KMS-11 (cell line): ENCODE results near the gene AOAH.

Experiments used
- H2AFZ ChIP-seq: fragments of 200-600 bp; sonication (generic); 2 replicates; pipeline ENCODE4 v1.6.1; 2016; ENCODE audit warnings: antibody characterized with exemption, mixed run types, low read depth
- H3K27ac ChIP-seq: fragments of 200-600 bp; sonication (generic); 2 replicates; pipeline ENCODE4 v1.6.1; 2016; ENCODE audit warnings: mild to moderate bottlenecking, mixed run types
- H3K27me3 ChIP-seq: fragments of 200-600 bp; sonication (generic); 2 replicates; pipeline ENCODE4 v1.6.1; 2017; ENCODE audit warnings: mild to moderate bottlenecking, low read depth, mixed run types, moderate library complexity; ENCODE audit not compliant: insufficient read depth
- H3K36me3 ChIP-seq: fragments of 200-600 bp; sonication (generic); 2 replicates; pipeline ENCODE4 v1.6.1; 2017; ENCODE audit warnings: mild to moderate bottlenecking, mixed run types; ENCODE audit not compliant: insufficient read depth
- H3K4me1 ChIP-seq: fragments of 200-600 bp; sonication (generic); 2 replicates; pipeline ENCODE4 v1.6.1; 2016; ENCODE audit warnings: mild to moderate bottlenecking, low read depth, mixed run types; ENCODE audit not compliant: poor library complexity, severe bottlenecking
- H3K4me2 ChIP-seq: fragments of 200-600 bp; sonication (generic); 2 replicates; pipeline ENCODE4 v1.7.0; 2016; ENCODE audit warnings: mild to moderate bottlenecking, mixed run types
- H3K4me3 ChIP-seq: fragments of 200-600 bp; sonication (generic); IDR thresholded peaks from 2 replicates; pipeline ENCODE4 v1.6.1; 2017; ENCODE audit warnings: low read depth, low read length, mixed read lengths; ENCODE audit not compliant: insufficient read depth
- H3K79me2 ChIP-seq: fragments of 200-600 bp; sonication (generic); 2 replicates; pipeline ENCODE4 v1.6.1; 2016; ENCODE audit warnings: low read depth, mixed run types; ENCODE audit not compliant: insufficient read depth
- H3K9ac ChIP-seq: fragments of 200-600 bp; sonication (generic); 2 replicates; pipeline ENCODE4 v1.6.1; 2016; ENCODE audit warnings: mild to moderate bottlenecking, mixed run types
- H4K20me1 ChIP-seq: fragments of 200-600 bp; sonication (generic); 2 replicates; pipeline ENCODE4 v1.6.1; 2016; ENCODE audit warnings: mild to moderate bottlenecking, mixed run types; ENCODE audit not compliant: insufficient read depth
- TF ChIP-seq, protein P1 (sequence below): fragments of 200-600 bp; sonication (generic); conservative IDR thresholded peaks from 2 replicates; pipeline ENCODE4 v1.6.1; 2017; ENCODE audit warnings: low read depth, mild to moderate bottlenecking, antibody characterized with exemption, low read length, moderate library complexity, mixed read lengths

The AOAH gene

DNA sequence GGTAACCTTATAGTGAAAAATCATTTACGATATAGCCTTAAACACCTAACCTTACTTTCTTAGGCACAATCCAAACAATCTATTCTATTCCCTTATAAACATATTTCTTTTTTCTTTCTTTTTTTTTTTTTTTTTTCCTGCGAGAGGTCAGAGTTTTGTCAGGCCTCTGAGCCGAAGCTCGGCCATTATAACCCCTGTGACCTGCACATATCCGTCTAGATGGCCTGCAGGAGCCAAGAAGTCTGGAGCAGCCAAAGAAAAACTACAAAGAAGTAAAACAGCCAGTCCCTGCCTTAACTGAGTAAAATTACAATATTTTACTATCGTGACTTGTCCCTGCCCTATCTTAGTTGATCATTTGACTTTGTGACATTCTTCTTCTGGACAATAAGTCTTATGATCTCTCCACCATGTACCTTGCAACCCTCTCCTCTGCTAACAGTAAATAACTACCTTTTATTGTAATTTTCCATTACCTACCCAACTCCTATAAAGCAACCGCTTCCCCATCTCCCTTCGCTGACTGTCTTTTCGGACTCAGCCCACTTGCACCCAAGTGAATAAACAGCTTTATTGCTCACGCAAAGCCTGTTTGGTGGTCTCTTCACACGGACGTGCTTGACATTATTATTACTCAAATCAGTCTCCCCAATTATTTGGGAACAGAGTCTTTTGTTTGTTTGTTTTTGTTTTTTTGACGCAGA lies 64.5 kb downstream of the AOAH start:
- H3K36me3 ChIP-seq, result no peaks in the 10 kb centered on the region
- no peaks in the 10 kb centered on the region for H3K79me2 ChIP-seq
- TF ChIP-seq, protein P1, sequence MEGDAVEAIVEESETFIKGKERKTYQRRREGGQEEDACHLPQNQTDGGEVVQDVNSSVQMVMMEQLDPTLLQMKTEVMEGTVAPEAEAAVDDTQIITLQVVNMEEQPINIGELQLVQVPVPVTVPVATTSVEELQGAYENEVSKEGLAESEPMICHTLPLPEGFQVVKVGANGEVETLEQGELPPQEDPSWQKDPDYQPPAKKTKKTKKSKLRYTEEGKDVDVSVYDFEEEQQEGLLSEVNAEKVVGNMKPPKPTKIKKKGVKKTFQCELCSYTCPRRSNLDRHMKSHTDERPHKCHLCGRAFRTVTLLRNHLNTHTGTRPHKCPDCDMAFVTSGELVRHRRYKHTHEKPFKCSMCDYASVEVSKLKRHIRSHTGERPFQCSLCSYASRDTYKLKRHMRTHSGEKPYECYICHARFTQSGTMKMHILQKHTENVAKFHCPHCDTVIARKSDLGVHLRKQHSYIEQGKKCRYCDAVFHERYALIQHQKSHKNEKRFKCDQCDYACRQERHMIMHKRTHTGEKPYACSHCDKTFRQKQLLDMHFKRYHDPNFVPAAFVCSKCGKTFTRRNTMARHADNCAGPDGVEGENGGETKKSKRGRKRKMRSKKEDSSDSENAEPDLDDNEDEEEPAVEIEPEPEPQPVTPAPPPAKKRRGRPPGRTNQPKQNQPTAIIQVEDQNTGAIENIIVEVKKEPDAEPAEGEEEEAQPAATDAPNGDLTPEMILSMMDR, result no peak
- no peak overlapping the region for H3K4me3 ChIP-seq
- no peaks in the 10 kb centered on the region for H4K20me1 ChIP-seq
- H3K4me1 ChIP-seq, result no peaks in the 10 kb centered on the region
- no peak overlapping the region for H3K27ac ChIP-seq
- no peak overlapping the region for H2AFZ ChIP-seq
- no peak overlapping the region for H3K4me2 ChIP-seq
- no peak overlapping the region for H3K9ac ChIP-seq
- H3K27me3 ChIP-seq, result no peaks in the 10 kb centered on the region

DNA sequence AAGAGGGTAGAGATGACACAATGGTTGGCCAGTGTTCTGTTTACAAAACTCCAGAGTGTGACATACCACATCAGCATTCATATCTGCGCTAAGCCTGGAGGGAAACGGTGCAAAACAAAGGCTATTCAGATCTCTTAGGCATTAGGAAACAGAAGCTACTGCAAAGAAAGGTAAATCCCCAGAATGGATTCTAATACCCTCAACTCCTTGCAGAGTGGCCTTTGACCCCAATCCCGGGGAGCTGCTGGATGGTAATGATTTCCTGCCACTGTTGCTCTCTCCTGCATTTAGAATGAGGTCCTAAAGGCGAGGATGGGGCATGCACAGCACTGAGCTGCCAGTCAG lies 65.2 kb downstream of the AOAH start:
- H3K27ac ChIP-seq, result no peak overlapping the region
- no peak overlapping the region for H3K4me2 ChIP-seq

DNA sequence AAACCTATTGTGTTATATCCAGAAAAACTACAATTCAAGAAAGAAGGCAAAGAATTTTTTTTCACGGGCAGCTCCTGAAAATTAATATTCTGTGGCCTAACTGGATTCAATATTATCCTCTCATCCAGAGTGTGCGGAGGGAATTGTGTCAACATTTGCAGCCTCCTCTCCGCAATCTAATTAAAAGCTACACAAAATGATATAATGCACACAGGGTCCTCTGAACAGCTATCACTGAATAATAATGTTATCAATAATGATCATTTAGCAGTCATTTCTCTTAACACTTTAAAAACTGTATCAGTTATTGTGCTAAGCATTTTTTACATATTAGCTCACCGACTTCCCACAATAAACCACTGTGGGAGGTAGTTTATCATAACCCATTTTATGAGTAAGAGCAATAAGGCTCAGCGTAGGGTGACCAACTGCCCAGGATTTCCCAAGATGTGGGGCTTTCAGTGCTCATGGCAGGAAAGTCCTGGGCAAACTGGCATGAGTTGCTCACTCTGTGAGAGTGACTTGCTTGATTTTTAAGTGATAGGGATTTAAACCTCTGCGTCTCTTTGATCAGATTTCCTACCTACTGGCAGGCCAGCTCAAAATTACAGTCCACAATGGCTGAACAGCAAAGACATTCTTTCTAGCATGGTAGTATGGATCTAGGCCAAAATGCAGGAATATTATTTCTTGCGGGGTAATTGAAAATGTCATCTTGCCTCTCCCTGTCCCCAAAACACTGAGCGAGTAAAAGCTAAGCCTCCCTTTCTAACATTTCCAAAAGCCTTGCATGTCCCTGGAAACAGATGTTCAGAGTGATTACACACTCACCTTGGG lies 65.7 kb downstream of the AOAH start:
- Histone ChIP-seq H3K4me2 (no peak overlapping the region), H3K27ac (no peak overlapping the region), H3K9ac (no peak overlapping the region), H4K20me1 (no peaks in the 10 kb centered on the region), H3K4me1 (no peaks in the 10 kb centered on the region), H3K4me3 (no peak overlapping the region), H3K27me3 (no peaks in the 10 kb centered on the region), H3K79me2 (no peaks in the 10 kb centered on the region), H2AFZ (no peak overlapping the region), H3K36me3 (no peaks in the 10 kb centered on the region)
- TF ChIP-seq, protein P1, result no peak

More for the DNA sequence above, 65.2 kb downstream of the AOAH start:
- H3K4me1 ChIP-seq, result no peaks in the 10 kb centered on the region
- no peaks in the 10 kb centered on the region for H4K20me1 ChIP-seq
- no peaks in the 10 kb centered on the region for H3K27me3 ChIP-seq
- no peak overlapping the region for H3K4me3 ChIP-seq
- H3K9ac ChIP-seq, result no peak overlapping the region
- no peaks in the 10 kb centered on the region for H3K36me3 ChIP-seq
- TF ChIP-seq, protein P1, result no peak
- no peak overlapping the region for H2AFZ ChIP-seq
- no peaks in the 10 kb centered on the region for H3K79me2 ChIP-seq

DNA sequence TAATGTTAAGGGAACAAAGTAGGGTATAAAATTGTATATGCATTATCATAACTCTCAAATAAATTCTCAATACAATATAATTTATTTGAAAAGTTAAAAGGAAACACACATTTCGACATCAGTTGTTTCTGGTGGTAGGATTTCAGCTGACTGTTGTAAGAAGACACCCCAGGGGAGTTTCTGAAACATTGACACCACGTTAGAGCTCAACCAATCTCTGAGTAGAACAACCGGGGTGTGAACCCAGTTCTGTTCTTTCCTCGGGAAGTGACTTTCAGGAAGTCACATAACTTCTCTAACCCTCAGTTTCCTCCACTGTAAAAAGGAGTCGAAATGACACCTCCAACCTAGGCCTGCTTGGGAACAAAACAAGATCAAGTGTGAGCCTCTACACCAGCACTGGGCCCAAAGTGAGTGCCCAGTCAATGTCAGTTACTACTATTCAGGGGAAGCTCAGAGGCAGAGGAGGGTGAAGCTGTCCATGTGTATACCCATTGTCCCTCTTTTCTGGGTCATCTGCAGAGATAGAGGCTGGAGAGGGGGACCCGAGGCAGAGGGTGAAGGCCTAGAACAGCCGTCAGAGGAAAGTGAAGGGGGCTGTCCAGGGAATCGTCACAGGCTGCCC lies 67.1 kb downstream of the AOAH start:
- H3K27ac ChIP-seq, result no peak overlapping the region
- H3K36me3 ChIP-seq, result no peaks in the 10 kb centered on the region
- no peak overlapping the region for H2AFZ ChIP-seq
- H3K4me1 ChIP-seq, result no peaks in the 10 kb centered on the region
- H4K20me1 ChIP-seq, result no peaks in the 10 kb centered on the region
- no peak overlapping the region for H3K9ac ChIP-seq
- H3K79me2 ChIP-seq, result no peaks in the 10 kb centered on the region
- no peaks in the 10 kb centered on the region for H3K27me3 ChIP-seq
- no peak overlapping the region for H3K4me2 ChIP-seq
- TF ChIP-seq, protein P1, result no peak
- H3K4me3 ChIP-seq, result no peak overlapping the region
